ENCODE measurements around the gene NIM1K.

- TF ChIP-seq IRF1 (CRISPR knock-in tag; IDR thresholded peaks at IDR 0.05) (no peak), ESRRA (CRISPR knock-in tag; IDR thresholded peaks at IDR 0.05; ENCODE audit: borderline replicate concordance) (no peak), PRDM15 (CRISPR knock-in tag; IDR thresholded peaks at IDR 0.05) (no peak), MAX (CRISPR knock-in tag; IDR thresholded peaks at IDR 0.05) (no peak; the same call in 1 of the 2 replicates), USF2 (CRISPR knock-in tag; IDR thresholded peaks at IDR 0.05) (no peak), TEAD1 (CRISPR knock-in tag; IDR thresholded peaks at IDR 0.05) (no peak; the same call in 1 of the 2 replicates), CTCF (IDR thresholded peaks at IDR 0.05) (no peak), ZNF121 (CRISPR knock-in tag; IDR thresholded peaks at IDR 0.05) (no peak), ELF4 (CRISPR knock-in tag; IDR thresholded peaks at IDR 0.05; ENCODE audit: low read depth) (no peak), SP1 (CRISPR knock-in tag; conservative IDR thresholded peaks at IDR 0.05) (no peak), E2F4 (CRISPR knock-in tag; IDR thresholded peaks at IDR 0.05; ENCODE audit: borderline replicate concordance, low read depth) (no peak), MXD4 (CRISPR knock-in tag; IDR thresholded peaks at IDR 0.05; ENCODE audit: borderline replicate concordance) (no peak), NR3C1 (CRISPR knock-in tag; conservative IDR thresholded peaks at IDR 0.05; ENCODE audit: low read depth) (no peak)
These were observed 644 bp downstream of the NIM1K start for GRCh38 chr5:43192558-43193180.
